GM12891 (cell line): ENCODE measurements around the gene BATF3.
A peak's percentile ranks its signal among the peaks of the same experiment; 100 is the strongest.

Source experiments
- DNase-seq: peaks from one replicate; pipeline ENCODE4 v3.0.0; 2011; ENCODE audit warnings: low spot score; ENCODE audit not compliant: insufficient read length
- FAIRE-seq: peaks from 2 replicates; lab custom pipeline; 2011; peaks lifted over from hg19 to GRCh38; lab: Jason Lieb, UNC
- PAX5 ChIP-seq: IDR thresholded peaks from 2 replicates; pipeline ENCODE4 v1.6.1; 2011; ENCODE audit warnings: low read length, moderate library complexity, mild to moderate bottlenecking; ENCODE audit not compliant: insufficient read depth, severe bottlenecking
- POLR2A ChIP-seq: IDR thresholded peaks from 2 replicates; pipeline ENCODE4 v1.6.1; 2011; ENCODE audit warnings: low read depth, low read length, control low read depth
- POLR2AphosphoS5 ChIP-seq: IDR thresholded peaks from 2 replicates; pipeline ENCODE4 v1.6.1; 2011; ENCODE audit warnings: low read depth, low read length, control low read depth
- POU2F2 ChIP-seq: IDR thresholded peaks from 2 replicates; pipeline ENCODE4 v1.6.1; 2011; ENCODE audit warnings: low read depth, mild to moderate bottlenecking, control low read depth, low read length, moderate library complexity
- SPI1 ChIP-seq: IDR thresholded peaks from 2 replicates; pipeline ENCODE4 v1.6.1; 2011; ENCODE audit warnings: low read depth, low read length, control low read depth
- TAF1 ChIP-seq: IDR thresholded peaks from 2 replicates; pipeline ENCODE4 v1.6.1; 2011; ENCODE audit warnings: low read depth, low read length, control low read depth

The BATF3 gene

DNA sequence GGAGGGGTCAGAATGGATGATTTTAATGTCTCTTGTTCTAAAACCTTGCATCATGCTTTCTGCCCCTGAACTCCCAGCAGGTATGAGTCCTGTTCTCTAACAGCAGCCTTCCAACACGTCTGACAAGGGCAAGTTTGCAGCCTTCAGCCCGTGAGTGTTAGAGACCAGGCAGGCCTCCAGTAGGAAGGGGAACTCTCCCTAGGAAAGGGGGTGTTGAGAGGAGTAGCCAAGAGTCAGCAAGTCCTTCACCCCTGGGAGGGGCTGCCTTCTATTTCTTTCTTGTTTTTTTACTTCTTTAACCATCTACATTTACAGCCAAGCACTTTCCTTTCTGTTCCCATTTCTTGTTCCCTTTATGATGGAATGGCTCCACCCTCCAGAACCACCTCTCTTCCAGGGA lies 14.2 kb downstream of the BATF3 start:
- no peak for FAIRE-seq
- TF ChIP-seq PAX5, result no peak
- no peak for TF ChIP-seq POLR2AphosphoS5
- no peak for TF ChIP-seq POU2F2

DNA sequence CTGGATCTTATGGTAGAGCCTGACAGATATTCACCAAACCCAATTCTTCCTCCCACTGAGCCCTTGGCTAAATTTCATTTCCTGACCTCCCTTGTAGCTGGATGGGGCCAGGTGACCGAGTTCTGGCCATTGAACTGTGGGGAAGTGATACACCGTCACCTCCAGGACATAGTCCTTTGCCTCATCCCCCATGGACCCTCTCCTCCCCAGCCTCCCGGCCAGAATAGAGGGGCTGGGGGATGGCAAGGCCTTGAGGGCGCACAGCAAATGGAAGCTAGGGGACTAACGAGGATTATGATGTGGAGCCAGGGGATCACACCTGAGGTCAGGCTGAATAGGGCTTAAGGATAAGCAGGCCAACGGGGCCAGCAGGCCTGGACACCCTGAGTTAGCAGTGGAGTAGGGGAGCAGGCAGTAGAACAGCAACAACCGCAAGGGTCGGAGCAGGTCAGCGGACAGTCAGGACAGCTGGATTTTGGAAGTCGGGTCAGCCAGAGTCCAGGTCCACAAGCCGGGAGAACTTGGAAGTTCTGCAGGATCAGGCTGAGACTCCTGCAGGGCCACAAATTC lies 15.0 kb downstream of the BATF3 start:
- FAIRE-seq (peak; percentile 5), DNase-seq (no peak)
- TF ChIP-seq TAF1 (no peak), POU2F2 (no peak), POLR2AphosphoS5 (no peak), SPI1 (no peak), PAX5 (no peak), POLR2A (no peak)

More for the DNA sequence above, 14.2 kb downstream of the BATF3 start:
- no peak for DNase-seq

DNA sequence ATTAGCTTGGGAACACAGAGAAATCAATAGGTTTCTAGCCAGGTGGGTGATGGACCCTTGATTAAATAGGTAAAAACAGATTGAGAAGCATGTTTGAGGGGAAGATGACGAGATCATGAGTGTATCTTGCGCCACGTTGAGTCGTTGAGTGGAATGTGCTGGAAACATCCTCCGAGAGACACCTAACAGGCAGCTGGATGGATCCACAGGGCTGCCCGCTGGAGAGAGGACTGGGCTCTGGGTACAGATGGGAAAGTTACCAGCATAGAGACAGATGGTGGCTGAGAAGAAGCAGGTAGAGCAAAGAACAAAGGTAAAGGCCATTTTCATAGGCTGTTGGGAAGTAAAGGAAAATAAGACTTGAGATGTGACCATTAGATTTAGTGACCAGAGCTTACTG lies 15.6 kb downstream of the BATF3 start:
- peak; percentile 76 for FAIRE-seq
- no peak for TF ChIP-seq PAX5
- no peak for TF ChIP-seq TAF1
- TF ChIP-seq POLR2A, result no peak
- no peak for TF ChIP-seq SPI1
- TF ChIP-seq POLR2AphosphoS5, result no peak
- TF ChIP-seq POU2F2, result no peak

DNA sequence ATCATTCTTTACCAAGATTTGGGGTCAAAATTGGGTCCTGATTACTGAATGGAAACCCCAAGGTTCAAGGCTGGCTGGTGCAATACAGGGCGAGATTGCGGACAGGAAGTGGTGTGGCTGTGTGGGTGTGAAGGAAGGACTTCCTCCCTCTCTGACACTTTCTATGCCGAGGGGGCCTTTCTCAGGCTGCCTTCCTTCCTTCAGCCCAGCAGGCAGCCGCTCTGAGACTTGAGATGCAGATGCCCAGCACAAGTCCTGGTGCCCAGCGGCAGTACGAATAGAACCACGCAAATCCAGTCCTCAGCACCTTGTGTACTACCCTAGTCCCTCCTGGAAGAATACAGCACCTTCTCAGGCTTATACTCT lies 16.3 kb downstream of the BATF3 start:
- peak; percentile 94 for FAIRE-seq
- DNase-seq, result peak; percentile 63
- TF ChIP-seq POU2F2 (peak; percentile 50; the same call in 1 of the 2 replicates), SPI1 (peak; percentile 92), POLR2AphosphoS5 (peak; percentile 66), PAX5 (no peak), POLR2A (no peak), TAF1 (no peak)

More for the DNA sequence above, 15.6 kb downstream of the BATF3 start:
- DNase-seq, result no peak

DNA sequence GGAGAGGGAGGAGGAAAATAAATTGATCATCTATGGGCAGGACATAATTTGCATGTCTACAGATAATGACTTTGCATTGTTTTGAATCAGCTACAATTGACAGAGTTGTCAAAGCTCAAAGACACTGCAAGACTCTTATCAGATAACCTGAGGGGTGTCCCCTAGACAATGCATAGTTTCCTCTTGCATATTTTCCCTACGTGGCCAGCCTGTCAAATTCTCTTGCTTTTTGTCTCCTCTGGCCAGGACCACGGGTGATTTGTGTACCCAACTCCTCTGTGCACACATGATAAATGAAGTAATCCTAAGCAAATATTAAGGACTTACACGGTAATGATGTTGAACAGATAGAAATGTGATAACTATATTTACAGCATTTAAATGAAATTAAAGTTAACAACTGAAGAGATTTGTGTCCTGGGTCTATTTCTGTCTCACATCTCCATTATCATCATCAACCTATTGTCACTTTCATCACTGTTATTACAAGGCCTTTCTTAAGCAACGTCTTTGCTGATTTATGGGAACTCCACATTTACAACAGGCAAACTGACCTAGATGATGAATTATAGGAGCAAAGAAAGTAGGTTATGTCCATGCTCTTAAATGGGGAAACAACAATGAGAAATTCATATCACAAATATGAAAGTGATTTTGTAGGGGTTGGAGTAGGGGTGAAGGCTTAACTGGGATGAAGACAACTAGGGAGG lies 18.8 kb downstream of the BATF3 start:
- DNase-seq (no peak), FAIRE-seq (peak; percentile 67)
- TF ChIP-seq POLR2A, result no peak
- no peak for TF ChIP-seq PAX5
- no peak for TF ChIP-seq POU2F2
- TF ChIP-seq TAF1, result no peak

DNA sequence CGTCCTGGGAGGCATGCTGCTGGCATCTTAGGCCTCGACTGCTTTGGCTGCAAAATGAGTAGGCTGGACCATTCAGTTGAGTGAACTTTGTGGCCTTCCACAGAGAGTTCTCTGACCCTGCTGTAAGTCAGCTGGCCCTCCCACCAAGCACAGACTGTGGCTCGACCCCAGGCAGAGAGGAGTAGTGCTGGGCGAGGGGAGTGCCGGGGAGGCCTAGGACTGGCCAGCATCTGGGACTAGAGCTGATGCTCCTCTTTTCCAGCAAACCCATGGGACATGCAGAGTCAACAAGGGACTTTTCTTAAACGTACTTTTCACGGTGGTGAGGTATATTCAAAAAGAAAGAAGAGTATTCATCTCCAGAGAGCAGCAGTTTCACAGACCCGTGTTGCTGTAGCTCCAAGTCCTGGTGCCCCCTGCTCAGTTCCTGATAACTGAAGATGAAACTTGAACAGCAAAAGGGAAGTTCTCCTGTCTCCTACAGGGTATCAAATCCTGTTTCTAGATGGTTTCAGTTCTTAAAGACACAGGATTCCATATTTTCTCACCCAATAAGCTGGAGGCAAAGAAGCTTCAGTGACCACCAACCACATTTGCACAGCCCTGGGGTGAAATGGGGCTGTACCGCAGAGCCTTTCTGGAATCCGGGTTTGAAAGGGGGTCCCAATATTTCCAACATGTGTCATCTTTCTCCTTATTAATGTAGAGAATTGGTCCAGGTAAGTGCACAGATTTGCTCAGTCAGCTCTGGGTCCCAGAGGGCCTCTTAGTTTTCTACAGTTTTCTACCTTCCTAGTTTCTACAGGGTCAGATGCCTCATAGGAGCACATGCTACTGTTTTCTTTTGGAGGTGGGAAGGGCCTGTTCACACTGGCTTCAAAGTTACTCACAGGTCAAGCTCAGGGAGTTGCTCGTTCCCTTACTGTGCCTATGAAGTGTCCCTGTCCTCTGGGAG lies 20.9 kb downstream of the BATF3 start:
- FAIRE-seq, result no peak
- DNase-seq, result peak; percentile 50
- TF ChIP-seq TAF1, result no peak
- peak; percentile 94 for TF ChIP-seq SPI1
- TF ChIP-seq POLR2AphosphoS5, result no peak
- TF ChIP-seq PAX5, result no peak
- no peak for TF ChIP-seq POLR2A
- TF ChIP-seq POU2F2, result peak; percentile 65

DNA sequence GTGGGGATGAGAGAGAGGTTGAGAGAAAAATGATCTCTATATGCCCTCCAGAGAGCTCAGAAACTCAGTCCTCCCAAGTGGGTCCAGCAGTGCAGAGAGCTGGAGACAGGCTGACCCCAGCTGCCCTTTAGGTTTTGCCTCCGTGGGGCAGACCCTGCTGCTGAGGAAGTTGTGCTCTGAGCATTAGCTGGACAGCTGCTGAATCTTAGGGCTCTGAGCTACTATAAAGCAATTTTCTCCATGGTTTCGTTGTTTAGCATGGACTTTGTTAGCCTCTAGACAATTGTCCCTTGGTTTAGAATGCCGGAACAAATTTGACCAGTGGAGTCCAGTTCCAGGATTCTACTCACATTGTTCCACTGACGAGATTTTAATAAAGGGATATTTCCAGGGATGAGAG lies 22.1 kb downstream of the BATF3 start:
- FAIRE-seq (no peak), DNase-seq (no peak)
- TF ChIP-seq PAX5, result no peak

DNA sequence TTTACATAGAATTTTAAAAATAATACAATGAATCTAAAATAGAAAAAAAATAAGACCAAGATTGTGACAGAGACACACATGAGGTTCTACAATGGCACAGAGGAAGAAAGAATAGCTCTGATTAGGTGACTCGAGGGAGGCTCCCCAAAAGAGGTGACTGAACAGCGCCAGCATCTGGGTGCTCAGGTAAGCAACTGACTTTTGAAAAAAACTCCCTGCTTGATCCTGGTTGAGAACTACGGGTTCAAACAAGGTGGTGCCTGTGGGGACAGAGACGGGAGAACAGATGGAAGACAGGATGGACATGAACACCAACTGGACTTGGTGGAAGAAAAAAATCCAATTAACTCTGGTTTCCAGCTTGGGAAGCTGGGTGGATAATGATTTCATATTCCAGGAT lies 22.5 kb downstream of the BATF3 start:
- no peak for DNase-seq

DNA sequence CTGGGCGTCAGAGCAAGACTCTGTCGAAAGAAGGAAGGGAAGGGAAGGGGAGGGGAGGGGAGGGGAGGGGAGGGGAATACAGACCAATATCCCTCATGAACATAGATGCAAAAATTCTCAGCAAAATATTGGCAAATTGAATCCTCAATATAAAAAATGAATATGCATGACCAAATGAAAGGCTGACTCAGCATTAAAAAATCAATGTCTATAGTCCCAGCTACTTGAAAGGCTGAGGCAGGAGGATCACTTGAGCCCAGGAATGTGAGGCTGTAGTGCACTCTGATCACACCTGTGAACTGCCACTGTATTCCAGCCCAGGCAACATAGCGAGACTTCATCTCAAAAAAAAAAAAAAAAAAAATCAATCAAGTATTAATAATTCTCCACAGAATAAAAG lies 24.0 kb downstream of the BATF3 start:
- FAIRE-seq (no peak), DNase-seq (no peak)
- TF ChIP-seq SPI1 (no peak), TAF1 (no peak), POU2F2 (no peak), POLR2A (no peak), POLR2AphosphoS5 (no peak), PAX5 (no peak)

More for the DNA sequence above, 22.5 kb downstream of the BATF3 start:
- TF ChIP-seq POLR2AphosphoS5 (no peak), POLR2A (no peak), PAX5 (no peak), TAF1 (no peak)
- no peak for FAIRE-seq

DNA sequence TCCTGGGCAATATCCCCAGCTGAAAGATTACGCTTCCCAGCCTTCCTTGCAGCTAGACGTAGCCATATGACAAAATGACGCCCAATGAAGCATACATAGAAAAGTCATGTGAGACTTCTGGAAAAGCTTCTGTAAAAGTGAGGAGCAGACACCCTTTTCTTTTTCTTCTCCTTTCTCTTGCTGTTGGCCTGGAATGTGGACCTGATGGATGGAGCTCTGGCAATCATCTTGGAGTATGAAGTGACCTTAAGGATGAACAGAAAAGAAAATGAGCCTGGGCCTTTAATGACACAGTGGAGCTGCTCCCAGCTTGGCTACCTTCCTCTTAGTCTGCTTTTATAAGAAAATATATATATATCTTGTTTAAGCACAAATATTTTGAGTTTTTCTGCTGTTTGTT lies 24.8 kb downstream of the BATF3 start:
- FAIRE-seq (no peak), DNase-seq (no peak)
- TF ChIP-seq SPI1 (no peak), POLR2AphosphoS5 (no peak), POU2F2 (no peak), TAF1 (no peak), POLR2A (no peak), PAX5 (no peak)
